ENCODE measurements around the gene CEP170. TPM values are rescaled to one million over a fixed set of nuclear protein-coding genes. Genes with fewer than 3 reads are reported as not detected.

CEP170 gene
- total and polyA plus RNA-seq, 10 of the 15 experiments (the other 5 are each of a cell fraction or from before 2014, with no cell fraction given) = 15.0 to 67.3 (median 40.2) TPM

DNA sequence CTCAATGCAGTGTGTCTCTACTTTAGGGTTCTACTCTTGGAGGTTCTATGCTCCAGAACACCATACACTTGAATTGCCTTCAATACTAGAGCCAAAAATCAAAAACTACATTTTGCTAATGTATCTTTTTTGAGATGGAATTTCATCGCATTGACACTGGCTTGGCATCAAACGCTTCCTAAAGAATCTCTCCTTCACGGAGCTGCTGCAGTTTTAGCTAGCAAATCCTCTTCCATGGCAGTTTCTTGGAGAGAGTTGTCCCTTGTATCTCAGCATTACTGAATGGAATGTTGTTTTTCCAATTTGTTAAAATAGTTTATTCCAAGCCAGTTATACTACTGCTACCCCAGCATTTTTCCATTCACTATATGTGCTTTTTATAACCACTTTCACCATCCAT lies 18.4 kb upstream of the CEP170 start:
- WGBS (ENCODE audit: insufficient coverage, insufficient replicate concordance, low lambda C conversion rate, missing lambda C conversion rate) = 96% methylated on average over 3 of the region's 3 CpGs
- POLR2A ChIA-PET = no interaction called here
- CTCF ChIA-PET = interaction anchor here (0.8 to 1.4 kb wide), 4 partner anchors 11 to 70 kb away, joined by 3 to 5 read pairs (median 4); no protein-coding TSS in a partner anchor
- RAD21 ChIA-PET (ENCODE audit: unreplicated experiment) = no interaction called here
- Histone ChIP-seq H3K4me3 (no peak overlapping the region), H3K79me2 (ENCODE audit: control insufficient read depth, insufficient read depth, low read length) (no peaks in the 10 kb centered on the region), H3K36me3 (ENCODE audit: control insufficient read depth in 2 of 2, insufficient read depth in 2 of 2, low read length in 1 of 2) (peaks cover 1 to 6% of the 10 kb centered on the region in 2 experiments; a peak in 2 of 4 replicates), H4K20me1 (ENCODE audit: control insufficient read depth, insufficient read depth) (no peaks in the 10 kb centered on the region), H3K9me3 (replicated peaks; ENCODE audit: control insufficient read depth, insufficient read depth, low read length) (peaks cover 2% of the 10 kb centered on the region; the same call in 1 of the 3 replicates), H3K27ac (ENCODE audit: control insufficient read depth, insufficient read depth) (no peak overlapping the region), H2AFZ (ENCODE audit: control insufficient read depth, low read depth, low read length) (no peak overlapping the region), H3K9ac (ENCODE audit: control insufficient read depth, insufficient read depth, low read length) (no peak overlapping the region), H3K4me1 (ENCODE audit: control insufficient read depth, insufficient read depth, low read length) (no peaks in the 10 kb centered on the region), H3K27me3 (replicated peaks in 1 of 2; ENCODE audit: control insufficient read depth in 2 of 2, insufficient read depth in 2 of 2, low read length in 1 of 2) (no peaks in the 10 kb centered on the region), H3K4me2 (ENCODE audit: control insufficient read depth, insufficient read depth) (no peak overlapping the region)
- TF ChIP-seq, protein P1, sequence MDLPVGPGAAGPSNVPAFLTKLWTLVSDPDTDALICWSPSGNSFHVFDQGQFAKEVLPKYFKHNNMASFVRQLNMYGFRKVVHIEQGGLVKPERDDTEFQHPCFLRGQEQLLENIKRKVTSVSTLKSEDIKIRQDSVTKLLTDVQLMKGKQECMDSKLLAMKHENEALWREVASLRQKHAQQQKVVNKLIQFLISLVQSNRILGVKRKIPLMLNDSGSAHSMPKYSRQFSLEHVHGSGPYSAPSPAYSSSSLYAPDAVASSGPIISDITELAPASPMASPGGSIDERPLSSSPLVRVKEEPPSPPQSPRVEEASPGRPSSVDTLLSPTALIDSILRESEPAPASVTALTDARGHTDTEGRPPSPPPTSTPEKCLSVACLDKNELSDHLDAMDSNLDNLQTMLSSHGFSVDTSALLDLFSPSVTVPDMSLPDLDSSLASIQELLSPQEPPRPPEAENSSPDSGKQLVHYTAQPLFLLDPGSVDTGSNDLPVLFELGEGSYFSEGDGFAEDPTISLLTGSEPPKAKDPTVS (IDR thresholded peaks at IDR 0.05; ENCODE audit: low read depth, low read length) = no peak
- TF ChIP-seq CHD4 (IDR thresholded peaks at IDR 0.05) (no peak), CEBPB (IDR thresholded peaks at IDR 0.05; ENCODE audit: borderline replicate concordance in 1 of 2, low read depth in 2 of 2, low read length in 2 of 2) (no peak), RUNX3 (IDR thresholded peaks at IDR 0.05; ENCODE audit: low read length) (no peak), ZNF24 (IDR thresholded peaks at IDR 0.05) (no peak), YBX1 (IDR thresholded peaks at IDR 0.05) (no peak), MEF2B (IDR thresholded peaks at IDR 0.05; ENCODE audit: partially characterized antibody, poor library complexity, severe bottlenecking) (no peak), MTA3 (IDR thresholded peaks at IDR 0.05; ENCODE audit: borderline replicate concordance, low read length) (no peak), ASH2L (IDR thresholded peaks at IDR 0.05; ENCODE audit: borderline replicate concordance, low read depth) (no peak)
- TF ChIP-seq, protein P2, sequence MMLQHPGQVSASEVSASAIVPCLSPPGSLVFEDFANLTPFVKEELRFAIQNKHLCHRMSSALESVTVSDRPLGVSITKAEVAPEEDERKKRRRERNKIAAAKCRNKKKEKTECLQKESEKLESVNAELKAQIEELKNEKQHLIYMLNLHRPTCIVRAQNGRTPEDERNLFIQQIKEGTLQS (IDR thresholded peaks at IDR 0.05; ENCODE audit: borderline replicate concordance, extremely low read depth, low read depth, low read length) = no peak
- TF ChIP-seq, protein P3, sequence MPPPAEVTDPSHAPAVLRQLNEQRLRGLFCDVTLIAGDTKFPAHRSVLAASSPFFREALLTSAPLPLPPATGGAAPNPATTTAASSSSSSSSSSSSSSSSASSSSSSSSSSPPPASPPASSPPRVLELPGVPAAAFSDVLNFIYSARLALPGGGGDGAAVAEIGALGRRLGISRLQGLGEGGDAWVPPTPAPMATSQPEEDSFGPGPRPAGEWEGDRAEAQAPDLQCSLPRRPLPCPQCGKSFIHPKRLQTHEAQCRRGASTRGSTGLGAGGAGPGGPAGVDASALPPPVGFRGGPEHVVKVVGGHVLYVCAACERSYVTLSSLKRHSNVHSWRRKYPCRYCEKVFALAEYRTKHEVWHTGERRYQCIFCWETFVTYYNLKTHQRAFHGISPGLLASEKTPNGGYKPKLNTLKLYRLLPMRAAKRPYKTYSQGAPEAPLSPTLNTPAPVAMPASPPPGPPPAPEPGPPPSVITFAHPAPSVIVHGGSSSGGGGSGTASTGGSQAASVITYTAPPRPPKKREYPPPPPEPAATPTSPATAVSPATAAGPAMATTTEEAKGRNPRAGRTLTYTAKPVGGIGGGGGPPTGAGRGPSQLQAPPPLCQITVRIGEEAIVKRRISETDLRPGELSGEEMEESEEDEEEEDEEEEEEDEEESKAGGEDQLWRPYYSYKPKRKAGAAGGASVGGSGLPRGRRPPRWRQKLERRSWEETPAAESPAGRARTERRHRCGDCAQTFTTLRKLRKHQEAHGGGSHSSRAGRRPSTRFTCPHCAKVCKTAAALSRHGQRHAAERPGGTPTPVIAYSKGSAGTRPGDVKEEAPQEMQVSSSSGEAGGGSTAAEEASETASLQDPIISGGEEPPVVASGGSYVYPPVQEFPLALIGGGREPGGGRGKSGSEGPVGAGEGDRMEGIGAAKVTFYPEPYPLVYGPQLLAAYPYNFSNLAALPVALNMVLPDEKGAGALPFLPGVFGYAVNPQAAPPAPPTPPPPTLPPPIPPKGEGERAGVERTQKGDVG (CRISPR knock-in tag; IDR thresholded peaks at IDR 0.05) = no peak
- no peak for ATAC-seq
- BruUV-seq (replicated peaks) = no TSS peak
- in situ Hi-C loops (cut with MboI) = no loop called here
- intact Hi-C loops (cut with micrococcal nuclease; ENCODE audit: unreplicated experiment) = no loop called here
- FAIRE-seq = no peak
- SMC1A ChIA-PET (ENCODE audit: uncharacterized antibody, unreplicated experiment) = interaction anchor here (1.7 kb wide), 1 partner anchor 40 kb away, joined by 9 read pairs; no protein-coding TSS in a partner anchor
- no peak for DNase-seq (ENCODE audit: low read depth, low spot score)
